Neural crest cell (in vitro differentiated cells): ENCODE results near the gene CDC42BPA. TPM values are rescaled to one million over a fixed set of nuclear protein-coding genes. Genes with fewer than 3 reads are reported as not detected.

Experiments
- DNase-seq: peaks from one replicate; pipeline ENCODE4 v3.0.0; 2021; ENCODE audit warnings: low read depth, mixed read lengths, low spot score
- H3K27ac Mint-ChIP-seq: one replicate; pipeline ENCODE4 v1.8.0; 2021; ENCODE audit warnings: mild to moderate bottlenecking, mixed read lengths; ENCODE audit not compliant: unreplicated experiment
- H3K27me3 Mint-ChIP-seq: 2 replicates; pipeline ENCODE4 v1.8.0; 2021; ENCODE audit warnings: low read depth, mild to moderate bottlenecking, mixed read lengths
- H3K36me3 Mint-ChIP-seq: 2 replicates; pipeline ENCODE4 v1.8.0; 2021; ENCODE audit warnings: low read depth, mild to moderate bottlenecking, mixed read lengths
- H3K4me1 Mint-ChIP-seq: 2 replicates; pipeline ENCODE4 v1.8.0; 2021; ENCODE audit warnings: mixed read lengths
- H3K4me3 Mint-ChIP-seq: one replicate; pipeline ENCODE4 v1.8.0; 2021; ENCODE audit warnings: mild to moderate bottlenecking, mixed read lengths
- H3K9me3 Mint-ChIP-seq: 2 replicates; pipeline ENCODE4 v1.8.0; 2021; ENCODE audit warnings: mixed read lengths
- total RNA-seq: library from RNA; stranded (reverse); gene quantifications from 2 replicates; pipeline ENCODE4 v1.2.1, GENCODE V29; 2021
- TF ChIP-seq, protein P1 (sequence below): fragments of 200-600 bp; sonication (generic); conservative IDR thresholded peaks from 2 replicates; pipeline ENCODE4 v1.5.0; 2021; ENCODE audit warnings: antibody characterized with exemption, mild to moderate bottlenecking

CDC42BPA gene
- total RNA-seq, 1 donor from 2014 or later: 35.6 TPM

DNA sequence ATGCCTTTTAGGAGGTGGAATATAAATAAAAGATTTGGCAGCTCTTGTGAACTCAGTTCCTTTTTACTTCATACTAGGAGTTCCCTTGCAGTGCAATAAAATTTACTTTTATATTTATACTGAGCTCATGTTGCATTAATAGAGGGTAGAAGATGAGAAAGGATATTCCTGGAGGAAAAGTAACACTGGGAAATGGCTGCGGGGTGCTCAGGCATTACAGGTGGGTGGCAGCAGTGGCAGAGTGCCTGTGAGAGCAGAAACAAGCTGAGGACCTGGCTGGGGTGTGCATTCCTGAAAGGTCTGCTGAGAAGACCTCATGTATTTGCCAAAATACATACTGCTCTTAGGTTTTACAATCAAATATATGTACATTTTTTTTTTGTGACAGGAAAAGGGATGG lies 251.3 kb downstream of the CDC42BPA start:
- Mint-ChIP-seq H3K9me3 (no peaks in the 10 kb centered on the region), H3K36me3 (peaks cover 6% of the 10 kb centered on the region), H3K4me1 (no peaks in the 10 kb centered on the region), H3K4me3 (no peak overlapping the region), H3K27ac (no peak overlapping the region), H3K27me3 (no peaks in the 10 kb centered on the region)
- TF ChIP-seq, protein P1, sequence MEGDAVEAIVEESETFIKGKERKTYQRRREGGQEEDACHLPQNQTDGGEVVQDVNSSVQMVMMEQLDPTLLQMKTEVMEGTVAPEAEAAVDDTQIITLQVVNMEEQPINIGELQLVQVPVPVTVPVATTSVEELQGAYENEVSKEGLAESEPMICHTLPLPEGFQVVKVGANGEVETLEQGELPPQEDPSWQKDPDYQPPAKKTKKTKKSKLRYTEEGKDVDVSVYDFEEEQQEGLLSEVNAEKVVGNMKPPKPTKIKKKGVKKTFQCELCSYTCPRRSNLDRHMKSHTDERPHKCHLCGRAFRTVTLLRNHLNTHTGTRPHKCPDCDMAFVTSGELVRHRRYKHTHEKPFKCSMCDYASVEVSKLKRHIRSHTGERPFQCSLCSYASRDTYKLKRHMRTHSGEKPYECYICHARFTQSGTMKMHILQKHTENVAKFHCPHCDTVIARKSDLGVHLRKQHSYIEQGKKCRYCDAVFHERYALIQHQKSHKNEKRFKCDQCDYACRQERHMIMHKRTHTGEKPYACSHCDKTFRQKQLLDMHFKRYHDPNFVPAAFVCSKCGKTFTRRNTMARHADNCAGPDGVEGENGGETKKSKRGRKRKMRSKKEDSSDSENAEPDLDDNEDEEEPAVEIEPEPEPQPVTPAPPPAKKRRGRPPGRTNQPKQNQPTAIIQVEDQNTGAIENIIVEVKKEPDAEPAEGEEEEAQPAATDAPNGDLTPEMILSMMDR: no peak
- DNase-seq: no peak

DNA sequence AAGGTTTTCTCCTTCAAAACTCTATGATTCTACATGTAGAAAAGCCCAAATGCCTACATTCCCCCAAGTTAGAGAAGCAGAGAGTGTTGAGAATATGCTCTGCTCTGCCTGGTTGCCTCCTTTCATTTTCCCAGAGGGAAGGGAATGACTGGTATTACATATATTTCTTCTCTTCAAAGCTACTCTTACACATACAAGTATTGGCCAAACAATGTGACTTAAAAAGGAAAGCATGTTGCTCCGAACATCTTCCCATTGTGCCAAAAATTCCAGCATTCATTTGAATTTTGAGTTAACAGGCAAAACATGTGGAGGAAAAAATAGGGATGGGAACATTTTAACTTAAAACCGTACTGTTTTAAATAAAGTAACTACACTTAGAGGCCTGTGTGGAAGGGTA lies 253.0 kb downstream of the CDC42BPA start:
- TF ChIP-seq, protein P1: no peak
- no peak overlapping the region for H3K27ac Mint-ChIP-seq
- H3K9me3 Mint-ChIP-seq: peaks cover 2% of the 10 kb centered on the region
- no peak overlapping the region for H3K4me3 Mint-ChIP-seq
- H3K27me3 Mint-ChIP-seq: no peaks in the 10 kb centered on the region
- peaks cover 16% of the 10 kb centered on the region for H3K36me3 Mint-ChIP-seq
- no peaks in the 10 kb centered on the region for H3K4me1 Mint-ChIP-seq
- DNase-seq: no peak

DNA sequence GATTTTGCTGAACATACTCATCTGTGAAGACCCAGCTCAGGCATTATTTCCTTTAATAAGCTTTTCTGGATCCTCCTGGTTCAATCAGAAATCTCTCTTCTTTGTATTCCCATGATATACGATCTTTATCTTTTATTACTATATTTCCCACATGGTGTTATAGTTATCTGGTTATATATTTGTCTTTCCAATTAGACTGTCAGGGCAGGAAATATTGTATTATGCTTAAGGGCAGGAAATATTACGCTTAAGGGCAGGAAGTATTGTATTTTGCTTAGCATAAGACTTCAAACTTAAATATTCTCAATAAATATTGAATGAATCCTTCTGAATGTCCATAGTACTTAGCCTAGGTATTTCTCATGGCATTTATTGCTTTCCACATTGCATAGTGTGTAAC lies 256.0 kb downstream of the CDC42BPA start:
- DNase-seq: no peak
- H3K9me3 Mint-ChIP-seq: peaks cover 4% of the 10 kb centered on the region
- H3K27ac Mint-ChIP-seq: no peak overlapping the region
- TF ChIP-seq, protein P1: no peak
- no peak overlapping the region for H3K4me3 Mint-ChIP-seq
- peaks cover 21% of the 10 kb centered on the region for H3K36me3 Mint-ChIP-seq
- no peaks in the 10 kb centered on the region for H3K27me3 Mint-ChIP-seq
- no peaks in the 10 kb centered on the region for H3K4me1 Mint-ChIP-seq

DNA sequence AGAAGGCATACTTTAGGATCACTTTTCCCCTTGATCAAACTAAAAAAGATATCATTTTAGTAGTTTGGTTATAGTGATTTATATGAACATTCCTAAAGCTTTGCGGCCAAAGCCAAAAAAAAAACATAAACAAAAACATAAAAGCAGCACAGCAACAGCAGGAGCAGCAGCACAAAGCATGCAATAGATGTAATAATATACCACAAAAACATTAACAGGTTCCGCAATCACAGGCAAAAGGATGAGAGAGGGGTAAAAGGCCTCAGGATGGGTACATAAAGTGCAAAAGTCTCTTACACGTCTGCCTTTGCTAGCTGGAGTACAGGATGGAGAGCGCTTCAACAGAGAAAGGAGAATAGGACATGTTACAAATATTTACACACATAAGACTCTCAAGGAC lies 259.2 kb downstream of the CDC42BPA start:
- H3K27me3 Mint-ChIP-seq: no peaks in the 10 kb centered on the region
- H3K4me1 Mint-ChIP-seq: no peaks in the 10 kb centered on the region
- TF ChIP-seq, protein P1: no peak
- H3K9me3 Mint-ChIP-seq: peaks cover 4% of the 10 kb centered on the region
- H3K36me3 Mint-ChIP-seq: peaks cover 15% of the 10 kb centered on the region
- no peak overlapping the region for H3K4me3 Mint-ChIP-seq
- H3K27ac Mint-ChIP-seq: no peak overlapping the region
- DNase-seq: no peak

DNA sequence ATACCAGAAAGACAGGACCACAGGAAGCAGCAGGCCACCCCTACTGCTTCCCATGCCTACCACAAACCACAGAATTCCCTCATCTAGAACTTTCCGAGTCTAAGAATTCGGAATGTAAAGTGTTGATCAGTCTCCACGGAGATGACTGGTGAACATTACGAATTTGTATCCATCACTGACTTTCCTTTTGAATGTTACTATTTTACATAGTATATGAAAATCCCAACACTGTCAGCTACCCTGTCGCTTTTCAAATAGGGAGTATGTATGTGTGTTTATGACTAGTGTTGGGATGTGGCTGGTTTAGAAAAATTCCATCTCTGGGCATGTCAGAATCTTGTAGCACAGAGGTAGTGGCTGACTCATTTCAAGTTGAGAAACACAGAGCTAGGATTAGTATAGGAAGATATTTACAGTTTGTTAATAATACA lies 260.0 kb downstream of the CDC42BPA start:
- Mint-ChIP-seq H3K4me3 (no peak overlapping the region), H3K4me1 (no peaks in the 10 kb centered on the region), H3K9me3 (peaks cover 4% of the 10 kb centered on the region), H3K27ac (no peak overlapping the region), H3K27me3 (no peaks in the 10 kb centered on the region), H3K36me3 (peaks cover 15% of the 10 kb centered on the region)
- TF ChIP-seq, protein P1: no peak
- no peak for DNase-seq

DNA sequence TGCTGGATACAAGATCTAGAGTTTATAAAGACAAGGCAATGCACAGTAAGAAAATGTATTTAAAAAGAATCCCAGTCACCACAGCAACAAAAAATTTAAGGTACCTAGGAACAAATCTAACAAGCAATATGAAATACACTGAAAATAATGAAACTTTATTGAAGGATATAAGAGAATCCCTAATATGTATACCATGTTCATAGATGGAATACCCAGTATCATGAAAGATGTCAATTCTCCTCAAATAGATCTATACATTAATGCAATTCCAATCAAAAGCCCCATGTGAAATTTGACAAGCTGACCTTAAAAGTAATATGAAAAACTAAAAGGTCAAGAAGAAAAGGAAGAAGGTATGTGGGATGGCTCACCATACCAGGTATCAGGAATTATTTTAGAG lies 269.0 kb downstream of the CDC42BPA start:
- Mint-ChIP-seq H3K9me3 (no peaks in the 10 kb centered on the region), H3K27ac (no peak overlapping the region), H3K27me3 (no peaks in the 10 kb centered on the region), H3K4me3 (no peak overlapping the region), H3K36me3 (peaks cover 28% of the 10 kb centered on the region), H3K4me1 (no peaks in the 10 kb centered on the region)
- no peak for DNase-seq
- TF ChIP-seq, protein P1: no peak
